Body of pancreas (tissue), 4 donors: ENCODE results near the gene SNRNP48. TPM values are rescaled to one million over a fixed set of nuclear protein-coding genes. Genes with fewer than 3 reads are reported as not detected.

Experiments used
- ATAC-seq: fragments of 150-250 bp; one replicate; pipeline ENCODE4 v1.9.1; 2016
- DNase-seq, 4 donors: peaks; one replicate each; pipeline ENCODE4 v3.0.0-alpha.2; 2019
- H3K27ac ChIP-seq, 4 donors: fragments of 200-600 bp; sonication (generic); 1 replicate in 3 of 4; 2 replicates in 1 of 4; pipeline versions ENCODE4 v1.5.1 to v1.6.1; 2016 to 2019; ENCODE audit warnings: mild to moderate bottlenecking in 1 of 4, mixed read lengths in 1 of 4, moderate library complexity in 1 of 4
- H3K27me3 ChIP-seq, 2 donors: fragments of 200-600 bp; sonication (generic); one replicate each; pipeline ENCODE4 v1.6.0; 2016; ENCODE audit warnings: mild to moderate bottlenecking in 1 of 2
- H3K36me3 ChIP-seq, 2 donors: fragments of 200-600 bp; sonication (generic); replicated peaks in 1 of 2; 2 replicates each; pipeline ENCODE4 v1.5.1; 2016; ENCODE audit warnings: low read depth in 2 of 2; ENCODE audit not compliant: insufficient read depth in 1 of 2
- H3K4me1 ChIP-seq: fragments of 200-600 bp; sonication (generic); one replicate; pipeline ENCODE4 v1.6.0; 2016
- H3K4me3 ChIP-seq, 2 donors: fragments of 200-600 bp; sonication (generic); 1 replicate in 1 of 2; 2 replicates in 1 of 2; pipeline ENCODE4 v1.5.1; 2016 to 2019
- H3K9me3 ChIP-seq, 3 donors: fragments of 200-600 bp; sonication (generic); 1 replicate in 2 of 3; 2 replicates in 1 of 3; pipeline ENCODE4 v1.5.1; 2016
- POLR2A ChIP-seq, 3 donors: fragments of 450-650 bp; IDR thresholded peaks; one replicate each; pipeline ENCODE4 v1.6.1; 2016; ENCODE audit warnings: antibody characterized with exemption in 3 of 3, mild to moderate bottlenecking in 2 of 3
- WGBS, 2 donors: methylation state at CpG; one replicate each; pipeline ENCODE4 v1.1.5; 2017; 5-methylcytosine and 5-hydroxymethylcytosine counted together
- intact Hi-C: fragments of 100-400 bp; cut with DNase I; formaldehyde crosslinking; loops from one replicate; pipeline ENCODE4 v1.15.1; 2023
- total RNA-seq, 2 donors: library from RNA; depleted of rRNA; stranded (reverse); fragments of >200 nt; gene quantifications; one replicate each; pipeline ENCODE4 v1.1.0, GENCODE V29; 2016
- TF ChIP-seq, protein P1 (sequence below), 7 experiments: fragments of 450-650 bp in 4 of 7; fragments of 200-600 bp in 3 of 7; sonication (generic) in 3 of 7; IDR thresholded peaks; one replicate each; pipeline ENCODE4 v1.5.1; 2016 to 2019; ENCODE audit warnings: antibody characterized with exemption in 7 of 7

The SNRNP48 gene
- total RNA-seq, 2 donors from 2014 or later: 8.6 to 18.7 TPM

GRCh38 chr6:7591770-7592169 is 1.8 kb downstream of the SNRNP48 start:
- Histone ChIP-seq H3K36me3 (peaks cover 3 to 7% of the 10 kb centered on the region in 2 donors), H3K27me3 (no peaks in the 10 kb centered on the region), H3K9me3 (no peaks in the 10 kb centered on the region), H3K4me3 (no peak overlapping the region), H3K27ac (no peak overlapping the region), H3K4me1 (peaks cover 35% of the 10 kb centered on the region)
- WGBS, 2 donors: 94 to 99% methylated on average over 5 of the region's 5 CpGs
- DNase-seq: no peak
- ATAC-seq: no peak
- intact Hi-C loops: no loop called here
- TF ChIP-seq POLR2A (IDR thresholded peaks at IDR 0.05): no peak
- TF ChIP-seq, protein P1, sequence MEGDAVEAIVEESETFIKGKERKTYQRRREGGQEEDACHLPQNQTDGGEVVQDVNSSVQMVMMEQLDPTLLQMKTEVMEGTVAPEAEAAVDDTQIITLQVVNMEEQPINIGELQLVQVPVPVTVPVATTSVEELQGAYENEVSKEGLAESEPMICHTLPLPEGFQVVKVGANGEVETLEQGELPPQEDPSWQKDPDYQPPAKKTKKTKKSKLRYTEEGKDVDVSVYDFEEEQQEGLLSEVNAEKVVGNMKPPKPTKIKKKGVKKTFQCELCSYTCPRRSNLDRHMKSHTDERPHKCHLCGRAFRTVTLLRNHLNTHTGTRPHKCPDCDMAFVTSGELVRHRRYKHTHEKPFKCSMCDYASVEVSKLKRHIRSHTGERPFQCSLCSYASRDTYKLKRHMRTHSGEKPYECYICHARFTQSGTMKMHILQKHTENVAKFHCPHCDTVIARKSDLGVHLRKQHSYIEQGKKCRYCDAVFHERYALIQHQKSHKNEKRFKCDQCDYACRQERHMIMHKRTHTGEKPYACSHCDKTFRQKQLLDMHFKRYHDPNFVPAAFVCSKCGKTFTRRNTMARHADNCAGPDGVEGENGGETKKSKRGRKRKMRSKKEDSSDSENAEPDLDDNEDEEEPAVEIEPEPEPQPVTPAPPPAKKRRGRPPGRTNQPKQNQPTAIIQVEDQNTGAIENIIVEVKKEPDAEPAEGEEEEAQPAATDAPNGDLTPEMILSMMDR (IDR thresholded peaks at IDR 0.05): no peak

GRCh38 chr6:7593229-7593628 is 3.2 kb downstream of the SNRNP48 start:
- H3K27ac ChIP-seq: no peak overlapping the region
- H3K9me3 ChIP-seq: no peaks in the 10 kb centered on the region
- peaks cover 3 to 7% of the 10 kb centered on the region in 2 donors for H3K36me3 ChIP-seq
- WGBS, 2 donors: 14 to 25% methylated on average over 1 of the region's 1 CpG
- no peak for DNase-seq
- ATAC-seq: no peak
- no peak overlapping the region for H3K4me3 ChIP-seq
- H3K4me1 ChIP-seq: peaks cover 25% of the 10 kb centered on the region
- intact Hi-C loops: no loop called here
- H3K27me3 ChIP-seq: no peaks in the 10 kb centered on the region
- TF ChIP-seq, protein P1 (IDR thresholded peaks at IDR 0.05): no peak
- no peak for TF ChIP-seq POLR2A (IDR thresholded peaks at IDR 0.05)

GRCh38 chr6:7594579-7595125 is 4.7 kb downstream of the SNRNP48 start:
- ATAC-seq: no peak
- intact Hi-C loops: no loop called here
- H3K36me3 ChIP-seq: peaks cover 3 to 7% of the 10 kb centered on the region in 2 donors
- no peaks in the 10 kb centered on the region for H3K27me3 ChIP-seq
- no peak for DNase-seq
- H3K27ac ChIP-seq: no peak overlapping the region
- H3K4me3 ChIP-seq: no peak overlapping the region
- 70 to 73% methylated on average over 4 of the region's 4 CpGs for WGBS, 2 donors
- H3K4me1 ChIP-seq: peaks cover 25% of the 10 kb centered on the region
- H3K9me3 ChIP-seq: no peaks in the 10 kb centered on the region
- TF ChIP-seq, protein P1 (IDR thresholded peaks at IDR 0.05): no peak
- no peak for TF ChIP-seq POLR2A (IDR thresholded peaks at IDR 0.05)

DNA sequence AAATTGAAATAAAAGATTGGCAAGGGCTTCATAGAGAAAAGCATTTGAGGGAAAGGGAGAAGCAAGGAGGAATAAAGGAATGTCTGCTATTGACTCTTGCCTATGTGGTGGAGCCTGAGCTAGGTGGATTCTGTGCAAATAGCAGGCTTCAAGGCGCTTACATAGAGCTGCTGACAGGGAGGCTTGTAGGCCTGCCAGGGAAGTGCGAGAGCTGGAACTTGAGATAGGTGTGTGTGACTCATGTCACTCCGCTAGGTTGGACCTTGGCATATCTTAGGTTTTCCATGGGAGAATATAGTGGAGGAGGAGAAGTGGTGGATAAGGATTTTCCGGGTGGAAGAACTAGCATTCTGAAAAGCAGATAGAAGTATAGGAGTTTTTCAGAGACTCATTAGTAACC is 14.0 kb downstream of the SNRNP48 start:
- TF ChIP-seq, protein P1 (IDR thresholded peaks at IDR 0.05): no peak
- TF ChIP-seq POLR2A (IDR thresholded peaks at IDR 0.05): no peak
- peaks cover 3% of the 10 kb centered on the region for H3K4me1 ChIP-seq
- WGBS, 2 donors: 56 to 72% methylated on average over 4 of the region's 4 CpGs
- H3K27ac ChIP-seq: no peak overlapping the region
- no peaks in the 10 kb centered on the region for H3K9me3 ChIP-seq
- DNase-seq (no peak), ATAC-seq (no peak)
- no peak overlapping the region for H3K4me3 ChIP-seq
- no peaks in the 10 kb centered on the region for H3K27me3 ChIP-seq
- intact Hi-C loops: no loop called here
- H3K36me3 ChIP-seq: peaks cover 12 to 41% of the 10 kb centered on the region in 2 donors

DNA sequence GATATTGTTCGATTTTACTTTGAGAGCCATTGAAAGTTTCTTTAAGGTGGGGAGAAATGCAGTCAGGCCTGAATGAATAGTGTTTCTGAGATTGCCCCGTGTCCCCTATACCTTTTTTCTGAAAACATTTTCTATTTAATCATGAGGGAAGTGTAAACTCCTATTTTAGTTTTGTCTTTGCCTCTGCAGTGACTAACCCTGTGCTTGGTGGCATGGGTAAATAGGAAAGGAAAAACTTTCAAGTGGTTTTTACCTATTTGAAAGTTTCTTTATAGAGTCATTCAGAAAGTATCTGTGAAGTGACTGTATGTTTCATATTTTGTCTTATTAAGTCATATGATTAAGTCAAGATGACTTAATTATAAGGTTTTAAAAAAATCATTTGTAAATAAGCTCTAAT is 14.5 kb downstream of the SNRNP48 start:
- intact Hi-C loops: no loop called here
- H3K36me3 ChIP-seq: peaks cover 12 to 46% of the 10 kb centered on the region in 2 donors
- no peaks in the 10 kb centered on the region for H3K27me3 ChIP-seq
- no peak for ATAC-seq
- H3K27ac ChIP-seq: no peak overlapping the region
- peaks cover 3% of the 10 kb centered on the region for H3K4me1 ChIP-seq
- H3K9me3 ChIP-seq: no peaks in the 10 kb centered on the region
- H3K4me3 ChIP-seq: no peak overlapping the region
- WGBS, 2 donors: 81 to 89% methylated on average over 2 of the region's 2 CpGs
- TF ChIP-seq POLR2A (IDR thresholded peaks at IDR 0.05): no peak
- TF ChIP-seq, protein P1 (IDR thresholded peaks at IDR 0.05): no peak
- DNase-seq: no peak
